Purkinje cell (primary cell): ENCODE data around the gene APOBEC3G. TPM values are rescaled to one million over a fixed set of nuclear protein-coding genes. Genes with fewer than 3 reads are reported as not detected.

ENCODE experiments used
- polyA plus RNA-seq: library from polyadenylated mRNA; unstranded; fragments of >200 nt; fragmentation: Nextera tagmentation; gene quantifications from 2 replicates; pipeline ENCODE4 v1.2.1, GENCODE V29; 2014

APOBEC3G gene
- not detected in 2 replicates for polyA plus RNA-seq

GRCh38 chr22:39077026-39077840 is at the start of gene APOBEC3G:
Gene APOBEC3G (plus strand): TSS chr22:39077275. CDS start chr22:39077362, 87 bp downstream.

GRCh38 chr22:39040538-39041296 is 36.4 kb upstream of the APOBEC3G start, which contains the start of gene APOBEC3F:
Gene APOBEC3F (plus strand): TSS chr22:39040864. CDS start chr22:39040961, 97 bp downstream.

GRCh38 chr22:39097098-39098020 is 20.3 kb downstream of the APOBEC3G start, which contains the start of gene APOBEC3H:
Gene APOBEC3H (plus strand): TSS chr22:39097244. CDS start chr22:39100279, 3,035 bp downstream.

Other genes starting within 250 kb of the APOBEC3G start
- gene NPTXR, start 233.2 kb upstream of the APOBEC3G start, polyA plus RNA-seq, result 6.8 and 9.8 TPM in 2 replicates
- gene CBX6, start 205.1 kb upstream of the APOBEC3G start, polyA plus RNA-seq, result 1.7 and 7.9 TPM in 2 replicates
- not detected in 2 replicates for gene APOBEC3A, start 119.7 kb upstream of the APOBEC3G start, polyA plus RNA-seq
- not detected in 2 replicates for gene APOBEC3B, start 94.9 kb upstream of the APOBEC3G start, polyA plus RNA-seq
- gene APOBEC3C, start 63.0 kb upstream of the APOBEC3G start, polyA plus RNA-seq, result not detected in 2 replicates
- not detected in 2 replicates for gene APOBEC3D, start 56.1 kb upstream of the APOBEC3G start, polyA plus RNA-seq
- gene APOBEC3F, start 36.4 kb upstream of the APOBEC3G start, polyA plus RNA-seq, result not detected in 2 replicates
- not detected in 2 replicates for gene APOBEC3H, start 20.0 kb downstream of the APOBEC3G start, polyA plus RNA-seq
- gene CBX7, start 75.4 kb downstream of the APOBEC3G start, polyA plus RNA-seq, result 1.8 and 2.2 TPM in 2 replicates
- 0.90 and 1.1 TPM in 2 replicates for gene PDGFB, start 167.7 kb downstream of the APOBEC3G start, polyA plus RNA-seq
- 223 and 340 TPM in 2 replicates for gene RPL3, start 242.3 kb downstream of the APOBEC3G start, polyA plus RNA-seq